GM23338 (cell line): ENCODE results near the gene KLHL5. TPM values are rescaled to one million over a fixed set of nuclear protein-coding genes. Genes with fewer than 3 reads are reported as not detected.

Experiments
- ATAC-seq: fragments of 200-7000 bp; cut with Tn5 transposase; 3 replicates; pipeline ENCODE4 v1.9.1; 2020
- DNase-seq: peaks from one replicate; pipeline ENCODE4 v3.0.0-alpha.2; 2015; ENCODE audit warnings: low spot score
- H2AFZ ChIP-seq: fragments of 200-600 bp; sonication (generic); 2 replicates; pipeline ENCODE4 v1.8.0; 2016; ENCODE audit warnings: antibody characterized with exemption, mild to moderate bottlenecking, moderate library complexity
- H3F3A ChIP-seq: fragments of 200-600 bp; sonication (generic); replicated peaks from 2 replicates; pipeline ENCODE4 v1.8.0; 2017; ENCODE audit warnings: antibody characterized with exemption, mixed run types, low read depth
- H3K27ac ChIP-seq: fragments of 200-600 bp; sonication (generic); 2 replicates; pipeline ENCODE4 v1.6.1; 2016; ENCODE audit warnings: low read depth
- H3K27me3 ChIP-seq: fragments of 200-600 bp; sonication (generic); 2 replicates; pipeline ENCODE4 v1.8.0; 2016; ENCODE audit warnings: mild to moderate bottlenecking, mixed run types, moderate library complexity; ENCODE audit not compliant: insufficient read depth
- H3K36me3 ChIP-seq: fragments of 200-600 bp; sonication (generic); 2 replicates; pipeline ENCODE4 v1.8.0; 2016; ENCODE audit warnings: mild to moderate bottlenecking; ENCODE audit not compliant: insufficient read depth
- H3K4me1 ChIP-seq: fragments of 200-600 bp; sonication (generic); 2 replicates; pipeline ENCODE4 v1.8.0; 2016; ENCODE audit warnings: mild to moderate bottlenecking, moderate library complexity; ENCODE audit not compliant: insufficient read depth
- H3K4me2 ChIP-seq: fragments of 200-600 bp; sonication (generic); 2 replicates; pipeline ENCODE4 v1.7.1; 2017; ENCODE audit warnings: mixed run types
- H3K4me3 ChIP-seq: fragments of 200-600 bp; sonication (generic); 2 replicates; pipeline ENCODE4 v1.6.1; 2016; ENCODE audit warnings: mixed run types
- H3K79me2 ChIP-seq: fragments of 200-600 bp; sonication (generic); replicated peaks from 2 replicates; pipeline ENCODE4 v1.8.0; 2017; ENCODE audit warnings: mild to moderate bottlenecking; ENCODE audit not compliant: insufficient read depth
- H3K9me2 ChIP-seq: fragments of 200-600 bp; sonication (generic); 2 replicates; pipeline ENCODE4 v1.8.0; 2017; ENCODE audit not compliant: insufficient read depth
- H4K20me1 ChIP-seq: fragments of 200-600 bp; sonication (generic); replicated peaks from 2 replicates; pipeline ENCODE4 v1.8.0; 2017; ENCODE audit warnings: mild to moderate bottlenecking; ENCODE audit not compliant: insufficient read depth
- H3K27ac Mint-ChIP-seq: 2 replicates; pipeline ENCODE4 v1.8.0; 2020; ENCODE audit warnings: inconsistent platforms, mild to moderate bottlenecking, moderate library complexity, mixed read lengths
- H3K27me3 Mint-ChIP-seq: 3 replicates; pipeline ENCODE4 v1.8.0; 2022; ENCODE audit warnings: low read depth, mild to moderate bottlenecking, moderate library complexity, mixed read lengths, inconsistent platforms; ENCODE audit not compliant: insufficient read depth, poor library complexity
- H3K36me3 Mint-ChIP-seq: 3 replicates; pipeline ENCODE4 v1.8.0; 2021; ENCODE audit warnings: low read depth, mild to moderate bottlenecking, inconsistent platforms, moderate library complexity, mixed read lengths
- H3K4me1 Mint-ChIP-seq: 3 replicates; pipeline ENCODE4 v1.8.0; 2020; ENCODE audit warnings: mild to moderate bottlenecking, inconsistent platforms, mixed read lengths
- H3K4me3 Mint-ChIP-seq: 3 replicates; pipeline ENCODE4 v1.8.0; 2021; ENCODE audit warnings: moderate library complexity, mild to moderate bottlenecking, inconsistent platforms, mixed read lengths
- H3K9me3 Mint-ChIP-seq: 3 replicates; pipeline ENCODE4 v1.8.0; 2020; ENCODE audit warnings: moderate library complexity, mild to moderate bottlenecking, inconsistent platforms, mixed read lengths
- CREB1 ChIP-seq: fragments of 250-450 bp; sonication (Bioruptor Pico); IDR thresholded peaks from 2 replicates; pipeline ENCODE4 v1.5.0; 2020; ENCODE audit warnings: low read depth, mild to moderate bottlenecking, moderate library complexity
- CTCF ChIP-seq, 2 experiments: fragments of 200-600 bp in 1 of 2; sonication (generic) in 1 of 2; conservative IDR thresholded peaks; 2 replicates each; pipeline versions ENCODE4 v1.5.1 to v1.6.1; 2016 to 2017; ENCODE audit warnings: antibody characterized with exemption in 2 of 2, low read depth in 2 of 2, mild to moderate bottlenecking in 2 of 2, moderate library complexity in 1 of 2
- EZH2 ChIP-seq: fragments of 200-600 bp; sonication (generic); IDR thresholded peaks from one replicate; pipeline ENCODE4 v1.8.0; 2017; ENCODE audit warnings: antibody characterized with exemption, mild to moderate bottlenecking, low read depth; ENCODE audit not compliant: unreplicated experiment
- EZH2phosphoT487 ChIP-seq: fragments of 200-600 bp; sonication (generic); IDR thresholded peaks from one replicate; pipeline ENCODE4 v1.8.1; 2018; ENCODE audit warnings: antibody characterized with exemption; ENCODE audit not compliant: unreplicated experiment
- NANOG ChIP-seq: IDR thresholded peaks from 2 replicates; pipeline ENCODE4 v1.6.1; 2016; ENCODE audit warnings: antibody characterized with exemption, borderline replicate concordance
- POLR2AphosphoS5 ChIP-seq: IDR thresholded peaks from 2 replicates; pipeline ENCODE4 v1.6.1; 2016; ENCODE audit warnings: antibody characterized with exemption, low read depth
- REST ChIP-seq: IDR thresholded peaks from one replicate; pipeline ENCODE4 v1.6.1; 2018; ENCODE audit warnings: antibody characterized with exemption; ENCODE audit not compliant: unreplicated experiment
- STAT1 ChIP-seq: IDR thresholded peaks from one replicate; pipeline ENCODE4 v1.6.1; 2016; ENCODE audit warnings: antibody characterized with exemption; ENCODE audit not compliant: unreplicated experiment
- ZNF331 ChIP-seq: fragments of 250-450 bp; sonication (Bioruptor Pico); IDR thresholded peaks from 2 replicates; pipeline ENCODE4 v1.5.0; 2020; ENCODE audit warnings: low read depth, mild to moderate bottlenecking, moderate library complexity
- polyA plus RNA-seq: library from polyadenylated mRNA; unstranded; fragments of >200 nt; fragmentation: Nextera tagmentation; extraction: Ambion mirVana; gene quantifications from 2 replicates; pipeline ENCODE4 v1.2.1, GENCODE V29; 2016
- total RNA-seq: library from RNA; depleted of rRNA; stranded (reverse); fragments of >200 nt; shearing (Covaris generic); gene quantifications from 2 replicates; pipeline ENCODE4 v1.2.3, GENCODE V29; 2014
- TF ChIP-seq, protein P1 (sequence below): fragments of 250-450 bp; sonication (Bioruptor Pico); IDR thresholded peaks from 2 replicates; pipeline ENCODE4 v1.5.0; 2020; ENCODE audit warnings: mild to moderate bottlenecking, moderate library complexity

The KLHL5 gene
- total and polyA plus RNA-seq, 2 experiments from 2014 or later, result 9.4 to 24.5 TPM

- TF ChIP-seq, protein P1, sequence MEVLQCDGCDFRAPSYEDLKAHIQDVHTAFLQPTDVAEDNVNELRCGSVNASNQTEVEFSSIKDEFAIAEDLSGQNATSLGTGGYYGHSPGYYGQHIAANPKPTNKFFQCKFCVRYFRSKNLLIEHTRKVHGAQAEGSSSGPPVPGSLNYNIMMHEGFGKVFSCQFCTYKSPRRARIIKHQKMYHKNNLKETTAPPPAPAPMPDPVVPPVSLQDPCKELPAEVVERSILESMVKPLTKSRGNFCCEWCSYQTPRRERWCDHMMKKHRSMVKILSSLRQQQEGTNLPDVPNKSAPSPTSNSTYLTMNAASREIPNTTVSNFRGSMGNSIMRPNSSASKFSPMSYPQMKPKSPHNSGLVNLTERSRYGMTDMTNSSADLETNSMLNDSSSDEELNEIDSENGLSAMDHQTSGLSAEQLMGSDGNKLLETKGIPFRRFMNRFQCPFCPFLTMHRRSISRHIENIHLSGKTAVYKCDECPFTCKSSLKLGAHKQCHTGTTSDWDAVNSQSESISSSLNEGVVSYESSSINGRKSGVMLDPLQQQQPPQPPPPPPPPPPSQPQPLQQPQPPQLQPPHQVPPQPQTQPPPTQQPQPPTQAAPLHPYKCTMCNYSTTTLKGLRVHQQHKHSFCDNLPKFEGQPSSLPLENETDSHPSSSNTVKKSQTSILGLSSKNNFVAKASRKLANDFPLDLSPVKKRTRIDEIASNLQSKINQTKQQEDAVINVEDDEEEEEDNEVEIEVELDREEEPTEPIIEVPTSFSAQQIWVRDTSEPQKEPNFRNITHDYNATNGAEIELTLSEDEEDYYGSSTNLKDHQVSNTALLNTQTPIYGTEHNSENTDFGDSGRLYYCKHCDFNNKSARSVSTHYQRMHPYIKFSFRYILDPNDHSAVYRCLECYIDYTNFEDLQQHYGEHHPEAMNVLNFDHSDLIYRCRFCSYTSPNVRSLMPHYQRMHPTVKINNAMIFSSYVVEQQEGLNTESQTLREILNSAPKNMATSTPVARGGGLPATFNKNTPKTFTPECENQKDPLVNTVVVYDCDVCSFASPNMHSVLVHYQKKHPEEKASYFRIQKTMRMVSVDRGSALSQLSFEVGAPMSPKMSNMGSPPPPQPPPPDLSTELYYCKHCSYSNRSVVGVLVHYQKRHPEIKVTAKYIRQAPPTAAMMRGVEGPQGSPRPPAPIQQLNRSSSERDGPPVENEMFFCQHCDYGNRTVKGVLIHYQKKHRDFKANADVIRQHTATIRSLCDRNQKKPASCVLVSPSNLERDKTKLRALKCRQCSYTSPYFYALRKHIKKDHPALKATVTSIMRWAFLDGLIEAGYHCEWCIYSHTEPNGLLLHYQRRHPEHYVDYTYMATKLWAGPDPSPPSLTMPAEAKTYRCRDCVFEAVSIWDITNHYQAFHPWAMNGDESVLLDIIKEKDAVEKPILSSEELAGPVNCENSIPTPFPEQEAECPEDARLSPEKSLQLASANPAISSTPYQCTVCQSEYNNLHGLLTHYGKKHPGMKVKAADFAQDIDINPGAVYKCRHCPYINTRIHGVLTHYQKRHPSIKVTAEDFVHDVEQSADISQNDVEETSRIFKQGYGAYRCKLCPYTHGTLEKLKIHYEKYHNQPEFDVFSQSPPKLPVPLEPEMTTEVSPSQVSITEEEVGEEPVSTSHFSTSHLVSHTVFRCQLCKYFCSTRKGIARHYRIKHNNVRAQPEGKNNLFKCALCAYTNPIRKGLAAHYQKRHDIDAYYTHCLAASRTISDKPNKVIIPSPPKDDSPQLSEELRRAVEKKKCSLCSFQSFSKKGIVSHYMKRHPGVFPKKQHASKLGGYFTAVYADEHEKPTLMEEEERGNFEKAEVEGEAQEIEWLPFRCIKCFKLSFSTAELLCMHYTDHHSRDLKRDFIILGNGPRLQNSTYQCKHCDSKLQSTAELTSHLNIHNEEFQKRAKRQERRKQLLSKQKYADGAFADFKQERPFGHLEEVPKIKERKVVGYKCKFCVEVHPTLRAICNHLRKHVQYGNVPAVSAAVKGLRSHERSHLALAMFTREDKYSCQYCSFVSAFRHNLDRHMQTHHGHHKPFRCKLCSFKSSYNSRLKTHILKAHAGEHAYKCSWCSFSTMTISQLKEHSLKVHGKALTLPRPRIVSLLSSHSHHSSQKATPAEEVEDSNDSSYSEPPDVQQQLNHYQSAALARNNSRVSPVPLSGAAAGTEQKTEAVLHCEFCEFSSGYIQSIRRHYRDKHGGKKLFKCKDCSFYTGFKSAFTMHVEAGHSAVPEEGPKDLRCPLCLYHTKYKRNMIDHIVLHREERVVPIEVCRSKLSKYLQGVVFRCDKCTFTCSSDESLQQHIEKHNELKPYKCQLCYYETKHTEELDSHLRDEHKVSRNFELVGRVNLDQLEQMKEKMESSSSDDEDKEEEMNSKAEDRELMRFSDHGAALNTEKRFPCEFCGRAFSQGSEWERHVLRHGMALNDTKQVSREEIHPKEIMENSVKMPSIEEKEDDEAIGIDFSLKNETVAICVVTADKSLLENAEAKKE, result no peak
- TF ChIP-seq EZH2phosphoT487 (no peak), STAT1 (no peak), NANOG (no peak), POLR2AphosphoS5 (no peak)
These were observed 107.4 kb downstream of the KLHL5 start (continued) for GRCh38 chr4:39169426-39169825.

- Histone ChIP-seq H2AFZ (no peak overlapping the region), H3K27me3 (no peaks in the 10 kb centered on the region), H3K79me2 (no peaks in the 10 kb centered on the region), H3K9me2 (no peaks in the 10 kb centered on the region), H3F3A (no peaks in the 10 kb centered on the region), H3K27ac (no peak overlapping the region), H3K4me2 (no peak overlapping the region), H4K20me1 (no peaks in the 10 kb centered on the region), H3K4me1 (peaks cover 12% of the 10 kb centered on the region; the same call in 1 of the 2 replicates), H3K4me3 (no peak overlapping the region), H3K36me3 (no peaks in the 10 kb centered on the region)
- ATAC-seq (no peak), DNase-seq (no peak)
- Mint-ChIP-seq H3K9me3 (no peaks in the 10 kb centered on the region; the same call in 2 of the 3 replicates), H3K36me3 (0 out of 3 replicates have a peak, but pooled peaks cover 6% of the 10 kb centered on the region), H3K27ac (no peak overlapping the region), H3K27me3 (peaks cover 3% of the 10 kb centered on the region), H3K4me3 (no peak overlapping the region), H3K4me1 (peaks cover 10% of the 10 kb centered on the region)
- TF ChIP-seq POLR2AphosphoS5 (no peak), STAT1 (no peak), EZH2 (no peak), CTCF (conservative IDR thresholded peaks at IDR 0.05; ENCODE audit: low read depth in 2 of 2) (no peak), CREB1 (CRISPR knock-in tag) (no peak), REST (no peak), EZH2phosphoT487 (no peak), ZNF331 (CRISPR knock-in tag) (no peak), NANOG (no peak)
These were observed 108.3 kb downstream of the KLHL5 start for GRCh38 chr4:39170301-39170700.
